ENCODE results near the gene ERG.
A peak's percentile ranks its signal among the peaks of the same experiment; 100 is the strongest.

Gene ERG

DNA sequence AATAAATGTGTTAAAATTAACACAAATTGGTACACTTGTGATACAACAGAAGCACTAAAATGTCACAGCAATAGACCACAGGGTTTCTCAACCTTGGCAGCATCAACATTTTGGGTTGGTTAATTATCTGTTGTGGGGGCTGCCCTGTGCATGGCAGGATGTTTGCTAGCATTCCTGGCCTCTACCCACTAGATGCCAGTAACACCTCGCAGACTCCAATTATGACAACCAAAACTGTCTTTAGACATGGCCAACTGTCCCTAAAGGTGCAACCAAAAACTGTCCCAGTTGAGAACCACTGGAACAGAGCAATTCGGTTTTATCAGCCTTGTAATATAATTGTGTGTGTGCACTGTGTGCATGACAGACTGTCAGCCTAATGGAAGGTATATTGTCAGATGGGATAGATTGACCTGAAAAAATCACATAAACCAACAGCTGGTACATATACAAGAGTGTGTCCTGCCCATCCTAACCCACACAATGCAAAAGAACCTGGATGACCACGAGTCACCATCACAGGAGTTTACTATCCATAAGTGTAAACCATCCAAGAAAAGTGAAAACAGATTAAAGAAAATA lies 13.5 kb upstream of the ERG start:
- in situ Hi-C loops (cut with HindIII; ENCODE audit: low sequenced_read_pairs), result loop anchor here (5.0 to 25.0 kb wide), 2 partner anchors 56 to 651 kb away; no protein-coding TSS in a partner anchor
- TF ChIP-seq CTCF (IDR thresholded peaks at IDR 0.05; ENCODE audit: low read depth, low read length, missing control alignments), result no peak
- no peak for DNase-seq (ENCODE audit: low read depth)
- no peak overlapping the region for H3K4me3 ChIP-seq (ENCODE audit: low read depth, low read length)

GRCh38 chr21:38511198-38511597 lies 12.9 kb upstream of the ERG start:
- no peak for DNase-seq (ENCODE audit: low read depth)
- no peak overlapping the region for H3K4me3 ChIP-seq (ENCODE audit: low read depth, low read length)
- in situ Hi-C loops (cut with HindIII; ENCODE audit: low sequenced_read_pairs), result loop anchor here (5.0 to 25.0 kb wide), 2 partner anchors 56 to 651 kb away; no protein-coding TSS in a partner anchor
- TF ChIP-seq CTCF (IDR thresholded peaks at IDR 0.05; ENCODE audit: low read depth, low read length, missing control alignments), result no peak

DNA sequence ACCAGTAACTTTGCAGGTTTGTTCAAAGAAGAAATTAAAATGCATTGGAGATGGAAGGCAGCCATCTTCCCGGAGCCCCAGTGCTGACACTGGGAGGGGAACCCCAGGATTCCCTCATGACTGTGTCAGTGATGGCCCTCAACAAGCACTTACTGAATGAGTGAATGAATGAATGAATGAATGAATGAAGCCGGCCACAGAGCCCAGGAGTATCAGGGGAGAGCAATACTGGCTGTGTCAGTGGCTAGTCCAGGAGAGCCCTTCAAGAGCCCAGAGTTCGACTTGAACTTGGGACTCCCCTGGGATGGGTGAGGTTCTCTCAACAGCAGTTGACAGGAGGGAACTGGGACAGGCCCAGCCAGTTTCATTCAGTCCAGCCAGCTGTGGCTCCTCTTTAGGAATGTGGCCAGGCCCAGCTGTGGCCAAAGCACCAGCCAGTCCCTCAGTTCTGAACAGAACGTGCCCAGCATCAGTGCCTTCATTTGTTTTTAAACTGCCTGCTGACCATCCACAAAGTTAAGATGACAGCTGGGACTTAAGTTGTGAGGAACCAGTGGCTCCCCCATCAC lies 9.2 kb upstream of the ERG start:
- no peak for DNase-seq (ENCODE audit: low read depth)
- H3K4me3 ChIP-seq (ENCODE audit: low read depth, low read length), result no peak overlapping the region
- TF ChIP-seq CTCF (IDR thresholded peaks at IDR 0.05; ENCODE audit: low read depth, low read length, missing control alignments), result no peak
- in situ Hi-C loops (cut with HindIII; ENCODE audit: low sequenced_read_pairs), result loop anchor here (25.0 kb wide), 1 partner anchor 655 kb away; no protein-coding TSS in a partner anchor

- no peak for TF ChIP-seq CTCF (IDR thresholded peaks at IDR 0.05; ENCODE audit: low read depth, low read length, missing control alignments)
- in situ Hi-C loops (cut with HindIII; ENCODE audit: low sequenced_read_pairs), result loop anchor here (25.0 kb wide), 1 partner anchor 656 kb away; no protein-coding TSS in a partner anchor
- H3K4me3 ChIP-seq (ENCODE audit: low read depth, low read length), result no peak overlapping the region
- no peak for DNase-seq (ENCODE audit: low read depth)
These were observed 8.5 kb upstream of the ERG start for GRCh38 chr21:38506661-38507281.

DNA sequence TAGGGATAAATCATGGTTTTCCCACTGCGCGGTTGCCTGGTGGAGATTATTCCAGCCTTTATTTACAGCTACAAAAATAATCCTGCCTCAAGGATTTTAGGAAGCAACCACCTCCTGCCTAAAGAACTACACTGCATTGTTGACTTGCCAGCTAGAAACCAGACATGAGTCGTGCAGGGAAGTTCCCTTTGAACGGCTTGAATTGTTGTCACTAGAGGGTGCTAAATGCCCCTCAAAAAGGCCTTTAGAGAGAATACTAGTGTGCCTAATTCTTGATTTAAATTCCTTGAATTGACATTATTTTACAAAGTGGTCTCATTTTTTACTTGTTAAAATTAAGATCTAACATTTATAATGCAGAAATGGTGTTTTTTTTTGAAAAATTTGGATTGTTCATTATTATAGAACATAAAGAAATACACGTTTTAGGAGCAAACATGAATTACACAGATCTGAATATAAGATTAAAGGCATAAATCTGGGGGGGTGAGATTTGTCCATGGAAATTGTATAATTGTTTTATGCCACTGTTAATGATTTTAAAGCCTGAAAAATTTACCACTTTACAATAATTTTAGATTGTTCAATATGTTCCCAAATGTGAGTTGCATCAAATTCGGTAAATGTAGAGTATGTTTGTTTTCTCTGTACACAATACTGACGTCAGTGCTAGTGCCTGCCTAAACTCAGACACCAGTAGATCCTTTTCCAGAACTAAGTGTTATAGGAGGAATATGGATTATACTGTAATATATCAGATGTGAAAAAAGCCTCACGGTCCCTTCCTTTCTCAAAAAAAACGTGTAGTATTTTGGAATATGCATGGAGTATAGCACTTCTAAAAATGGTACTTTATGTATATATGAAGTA lies 7.6 kb upstream of the ERG start:
- TF ChIP-seq CTCF (IDR thresholded peaks at IDR 0.05; ENCODE audit: low read depth, low read length, missing control alignments), result peak; percentile 79
- in situ Hi-C loops (cut with HindIII; ENCODE audit: low sequenced_read_pairs), result loop anchor here (25.0 kb wide), 1 partner anchor 656 kb away; no protein-coding TSS in a partner anchor
- no peak overlapping the region for H3K4me3 ChIP-seq (ENCODE audit: low read depth, low read length)
- peak; percentile 70 for DNase-seq (ENCODE audit: low read depth)

- in situ Hi-C loops (cut with HindIII; ENCODE audit: low sequenced_read_pairs), result loop anchor here (25.0 kb wide), 1 partner anchor 658 kb away; no protein-coding TSS in a partner anchor
- no peak for TF ChIP-seq CTCF (IDR thresholded peaks at IDR 0.05; ENCODE audit: low read depth, low read length, missing control alignments)
- no peak for DNase-seq (ENCODE audit: low read depth)
- H3K4me3 ChIP-seq (ENCODE audit: low read depth, low read length), result no peak overlapping the region
These were observed 5.8 kb upstream of the ERG start for GRCh38 chr21:38504066-38504465.

All from astrocyte of the cerebellum (primary cell).